RWPE1 (cell line): ENCODE measurements around the gene IQSEC3.

Experiments used
- CTCF ChIA-PET: fragments of 350-600 bp; sonication (Branson Sonifier 250); formaldehyde crosslinking; extraction: SDS; loops from one replicate; lab custom pipeline; 2021; lab: Yijun Ruan, JAX
- POLR2A ChIA-PET: fragments of 400-600 bp; formaldehyde crosslinking; extraction: SDS; loops from one replicate; lab custom pipeline; 2020; ENCODE audit warnings: antibody characterized with exemption; ENCODE audit not compliant: low non-redundant PET; lab: Yijun Ruan, JAX
- DNase-seq: peaks from one replicate; pipeline ENCODE4 v3.0.0; 2012; ENCODE audit warnings: low spot score
- H3K27ac ChIP-seq: fragments of 450-650 bp; 2 replicates; pipeline ENCODE4 v1.5.1; 2017
- CTCF ChIP-seq: fragments of 450-650 bp; conservative IDR thresholded peaks from 2 replicates; pipeline ENCODE4 v1.5.1; 2017; ENCODE audit warnings: low read depth, mild to moderate bottlenecking

IQSEC3 gene

GRCh38 chr12:189622-189962, 123.0 kb downstream of the IQSEC3 start:
- CTCF ChIA-PET, result interaction anchor here (0.5 to 1.9 kb wide), 4 partner anchors 14 to 404 kb away, joined by 3 to 6 read pairs (median 4); no protein-coding TSS in a partner anchor
- TF ChIP-seq CTCF, result no peak
- DNase-seq, result no peak
- H3K27ac ChIP-seq, result no peak overlapping the region
- POLR2A ChIA-PET, result no interaction called here

GRCh38 chr12:190881-191280, 124.3 kb downstream of the IQSEC3 start:
- POLR2A ChIA-PET, result no interaction called here
- CTCF ChIA-PET, result interaction anchor here (0.6 to 0.7 kb wide), 2 partner anchors 77 to 106 kb away, joined by 3 to 6 read pairs; no protein-coding TSS in a partner anchor
- H3K27ac ChIP-seq, result no peak overlapping the region
- no peak for DNase-seq
- TF ChIP-seq CTCF, result no peak

- ChIA-PET CTCF (no interaction called here), POLR2A (no interaction called here)
- no peak for TF ChIP-seq CTCF
- H3K27ac ChIP-seq, result no peak overlapping the region
- DNase-seq, result no peak
These were observed 125.0 kb downstream of the IQSEC3 start for GRCh38 chr12:191541-191940.

- DNase-seq, result no peak
- no peak for TF ChIP-seq CTCF
- ChIA-PET CTCF (no interaction called here), POLR2A (no interaction called here)
- H3K27ac ChIP-seq, result no peak overlapping the region
These were observed 126.7 kb downstream of the IQSEC3 start for GRCh38 chr12:193261-193660.

GRCh38 chr12:194276-194675, 127.7 kb downstream of the IQSEC3 start:
- no peak for TF ChIP-seq CTCF
- POLR2A ChIA-PET, result no interaction called here

GRCh38 chr12:195156-195555, 128.6 kb downstream of the IQSEC3 start:
- no peak for TF ChIP-seq CTCF
- CTCF ChIA-PET, result interaction anchor here (0.6 kb wide), 1 partner anchor 24 kb away, joined by 3 read pairs; no protein-coding TSS in a partner anchor
- no peak for DNase-seq
- no peak overlapping the region for H3K27ac ChIP-seq
- POLR2A ChIA-PET, result no interaction called here

More at GRCh38 chr12:194276-194675, 127.7 kb downstream of the IQSEC3 start:
- CTCF ChIA-PET, result no interaction called here
- no peak overlapping the region for H3K27ac ChIP-seq
- no peak for DNase-seq

GRCh38 chr12:195951-196350, 129.4 kb downstream of the IQSEC3 start:
- CTCF ChIA-PET, result interaction anchor here (0.6 kb wide), 1 partner anchor 80 kb away, joined by 3 read pairs; no protein-coding TSS in a partner anchor
- H3K27ac ChIP-seq, result no peak overlapping the region
- POLR2A ChIA-PET, result no interaction called here
- TF ChIP-seq CTCF, result no peak
- no peak for DNase-seq
